DOHH2 (cell line): ENCODE data around the gene PLS3.

Source experiments
- H3F3A ChIP-seq: fragments of 200-600 bp; sonication (generic), shearing (Covaris generic); 2 replicates; pipeline ENCODE4 v1.6.0; 2016; ENCODE audit warnings: antibody characterized with exemption, mild to moderate bottlenecking; ENCODE audit not compliant: control insufficient read depth, insufficient read depth
- H3K27ac ChIP-seq: fragments of 200-600 bp; sonication (generic); 2 replicates; pipeline ENCODE4 v1.5.1; 2014; ENCODE audit warnings: low read depth, mild to moderate bottlenecking, low read length, moderate library complexity
- H3K27me3 ChIP-seq: fragments of 200-600 bp; sonication (generic); 2 replicates; pipeline ENCODE4 v1.6.1; 2014; ENCODE audit warnings: mild to moderate bottlenecking, low read length, mixed read lengths; ENCODE audit not compliant: control insufficient read depth
- H3K36me3 ChIP-seq: fragments of 200-600 bp; sonication (generic); 2 replicates; pipeline ENCODE4 v1.6.1; 2014; ENCODE audit warnings: mild to moderate bottlenecking, low read length, moderate library complexity, mixed read lengths; ENCODE audit not compliant: control insufficient read depth
- H3K4me1 ChIP-seq: fragments of 200-600 bp; sonication (generic); 2 replicates; pipeline ENCODE4 v1.6.1; 2014; ENCODE audit warnings: mild to moderate bottlenecking, low read length, mixed read lengths; ENCODE audit not compliant: control insufficient read depth
- H3K4me2 ChIP-seq: fragments of 200-600 bp; sonication (generic); 2 replicates; pipeline ENCODE4 v1.6.0; 2014; ENCODE audit warnings: mild to moderate bottlenecking, low read length, moderate library complexity
- H3K4me3 ChIP-seq: fragments of 200-600 bp; sonication (generic); 2 replicates; pipeline ENCODE4 v1.5.1; 2014; ENCODE audit warnings: mild to moderate bottlenecking, low read length, mixed read lengths
- H3K79me2 ChIP-seq: fragments of 200-600 bp; sonication (generic); 2 replicates; pipeline ENCODE4 v1.6.1; 2014; ENCODE audit warnings: mild to moderate bottlenecking, low read length, mixed read lengths; ENCODE audit not compliant: control insufficient read depth
- H3K9me2 ChIP-seq: fragments of 200-600 bp; sonication (generic); replicated peaks from 2 replicates; pipeline ENCODE4 v1.6.1; 2014; ENCODE audit warnings: mild to moderate bottlenecking, low read length, mixed read lengths; ENCODE audit not compliant: control insufficient read depth
- H3K9me3 ChIP-seq: fragments of 200-600 bp; sonication (generic); 2 replicates; pipeline ENCODE4 v1.6.1; 2014; ENCODE audit warnings: antibody characterized with exemption, low read length, mixed read lengths; ENCODE audit not compliant: control insufficient read depth, insufficient read depth
- H4K20me1 ChIP-seq: fragments of 200-600 bp; sonication (generic); 2 replicates; pipeline ENCODE4 v1.6.0; 2014; ENCODE audit warnings: low read depth, mild to moderate bottlenecking, antibody characterized with exemption, low read length, moderate library complexity; ENCODE audit not compliant: control insufficient read depth, insufficient read depth
- EZH2phosphoT487 ChIP-seq: fragments of 200-600 bp; sonication (generic); IDR thresholded peaks from 2 replicates; pipeline ENCODE4 v1.6.1; 2017; ENCODE audit warnings: borderline replicate concordance, mild to moderate bottlenecking, antibody characterized with exemption, low read length, moderate library complexity, mixed read lengths
- TF ChIP-seq, protein P1 (sequence below): fragments of 200-600 bp; sonication (generic); IDR thresholded peaks from one replicate; pipeline ENCODE4 v1.5.1; 2014; ENCODE audit warnings: antibody characterized with exemption, mild to moderate bottlenecking, low read depth, low read length; ENCODE audit not compliant: poor library complexity, severe bottlenecking

PLS3 gene

DNA sequence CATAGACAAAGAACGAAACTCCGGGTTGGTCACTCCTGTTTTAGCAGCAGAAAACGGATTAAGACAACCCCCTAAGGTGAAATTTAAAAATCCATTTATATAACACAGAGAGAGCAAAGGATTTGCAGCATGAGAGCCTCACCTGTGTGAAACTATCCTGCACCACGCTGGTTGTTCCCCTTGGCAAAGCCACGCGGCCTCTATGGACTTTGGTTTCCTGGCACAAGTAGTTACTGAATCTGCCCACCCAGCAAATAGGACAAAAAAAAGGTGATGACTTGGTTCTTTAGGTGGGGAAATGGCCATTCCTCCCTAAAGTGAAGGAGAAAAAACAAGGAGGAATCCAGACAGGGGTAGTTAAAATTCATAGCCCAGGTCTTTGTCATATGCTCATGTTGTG lies 133.1 kb downstream of the PLS3 start:
- Histone ChIP-seq H3K27ac (no peak overlapping the region), H4K20me1 (no peaks in the 10 kb centered on the region), H3K4me2 (no peak overlapping the region), H3K27me3 (no peaks in the 10 kb centered on the region), H3K4me3 (no peak overlapping the region), H3K4me1 (no peaks in the 10 kb centered on the region), H3K9me2 (no peaks in the 10 kb centered on the region), H3K79me2 (no peaks in the 10 kb centered on the region), H3K36me3 (no peaks in the 10 kb centered on the region), H3K9me3 (no peaks in the 10 kb centered on the region), H3F3A (no peaks in the 10 kb centered on the region)
- TF ChIP-seq, protein P1, sequence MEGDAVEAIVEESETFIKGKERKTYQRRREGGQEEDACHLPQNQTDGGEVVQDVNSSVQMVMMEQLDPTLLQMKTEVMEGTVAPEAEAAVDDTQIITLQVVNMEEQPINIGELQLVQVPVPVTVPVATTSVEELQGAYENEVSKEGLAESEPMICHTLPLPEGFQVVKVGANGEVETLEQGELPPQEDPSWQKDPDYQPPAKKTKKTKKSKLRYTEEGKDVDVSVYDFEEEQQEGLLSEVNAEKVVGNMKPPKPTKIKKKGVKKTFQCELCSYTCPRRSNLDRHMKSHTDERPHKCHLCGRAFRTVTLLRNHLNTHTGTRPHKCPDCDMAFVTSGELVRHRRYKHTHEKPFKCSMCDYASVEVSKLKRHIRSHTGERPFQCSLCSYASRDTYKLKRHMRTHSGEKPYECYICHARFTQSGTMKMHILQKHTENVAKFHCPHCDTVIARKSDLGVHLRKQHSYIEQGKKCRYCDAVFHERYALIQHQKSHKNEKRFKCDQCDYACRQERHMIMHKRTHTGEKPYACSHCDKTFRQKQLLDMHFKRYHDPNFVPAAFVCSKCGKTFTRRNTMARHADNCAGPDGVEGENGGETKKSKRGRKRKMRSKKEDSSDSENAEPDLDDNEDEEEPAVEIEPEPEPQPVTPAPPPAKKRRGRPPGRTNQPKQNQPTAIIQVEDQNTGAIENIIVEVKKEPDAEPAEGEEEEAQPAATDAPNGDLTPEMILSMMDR = no peak
- TF ChIP-seq EZH2phosphoT487 = no peak

DNA sequence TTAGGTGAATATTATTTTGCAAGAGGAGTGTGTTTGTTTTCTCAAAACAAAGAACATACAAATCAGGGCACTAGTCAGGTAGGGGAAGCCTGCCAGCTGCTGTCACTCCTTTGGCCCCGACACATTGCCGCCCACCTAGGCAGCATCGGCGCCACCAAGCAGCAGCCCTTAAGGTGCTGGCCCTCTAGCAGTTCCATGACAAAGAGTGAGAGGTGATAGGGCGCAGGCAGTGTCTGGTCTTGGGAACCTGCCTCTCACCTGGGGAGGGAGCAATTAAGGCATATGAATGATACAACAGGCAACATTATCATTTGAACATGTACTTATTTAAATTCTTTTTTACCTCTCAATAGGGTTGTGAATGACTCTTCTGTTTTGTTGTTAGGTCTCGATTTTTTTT lies 135.1 kb downstream of the PLS3 start:
- no peaks in the 10 kb centered on the region for H4K20me1 ChIP-seq
- no peaks in the 10 kb centered on the region for H3K4me1 ChIP-seq
- TF ChIP-seq, protein P1 = no peak
- no peak for TF ChIP-seq EZH2phosphoT487
- no peaks in the 10 kb centered on the region for H3F3A ChIP-seq
- no peaks in the 10 kb centered on the region for H3K79me2 ChIP-seq
- H3K4me3 ChIP-seq = no peak overlapping the region
- H3K27me3 ChIP-seq = no peaks in the 10 kb centered on the region
- H3K36me3 ChIP-seq = no peaks in the 10 kb centered on the region
- no peak overlapping the region for H3K4me2 ChIP-seq
- H3K27ac ChIP-seq = no peak overlapping the region
- H3K9me2 ChIP-seq = no peaks in the 10 kb centered on the region
- no peaks in the 10 kb centered on the region for H3K9me3 ChIP-seq

DNA sequence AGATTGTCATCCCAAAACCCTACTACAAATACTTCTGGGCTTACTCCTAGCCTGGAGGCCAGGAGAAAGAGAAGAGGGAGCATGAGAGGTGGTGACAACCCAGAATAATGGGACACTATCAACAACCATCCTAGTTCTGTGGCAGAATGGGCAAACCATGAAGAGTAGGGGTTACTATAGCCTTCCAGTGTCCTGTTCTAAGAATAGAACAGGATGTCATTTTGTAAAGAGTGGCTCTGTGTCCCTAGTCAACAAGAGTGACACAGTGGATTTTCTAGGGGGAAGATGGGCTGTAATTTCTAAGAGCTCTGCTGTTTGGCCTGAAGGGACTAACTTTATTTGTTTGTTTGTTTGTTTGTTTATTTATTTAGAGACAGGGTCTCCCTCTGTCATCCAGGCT lies 136.0 kb downstream of the PLS3 start:
- Histone ChIP-seq H3K27ac (no peak overlapping the region), H3K4me3 (no peak overlapping the region), H3K79me2 (no peaks in the 10 kb centered on the region), H3K9me2 (no peaks in the 10 kb centered on the region), H3K4me2 (no peak overlapping the region), H3K4me1 (no peaks in the 10 kb centered on the region), H3F3A (no peaks in the 10 kb centered on the region), H3K9me3 (no peaks in the 10 kb centered on the region), H3K27me3 (no peaks in the 10 kb centered on the region), H3K36me3 (no peaks in the 10 kb centered on the region), H4K20me1 (no peaks in the 10 kb centered on the region)
- TF ChIP-seq, protein P1 = no peak
- no peak for TF ChIP-seq EZH2phosphoT487

DNA sequence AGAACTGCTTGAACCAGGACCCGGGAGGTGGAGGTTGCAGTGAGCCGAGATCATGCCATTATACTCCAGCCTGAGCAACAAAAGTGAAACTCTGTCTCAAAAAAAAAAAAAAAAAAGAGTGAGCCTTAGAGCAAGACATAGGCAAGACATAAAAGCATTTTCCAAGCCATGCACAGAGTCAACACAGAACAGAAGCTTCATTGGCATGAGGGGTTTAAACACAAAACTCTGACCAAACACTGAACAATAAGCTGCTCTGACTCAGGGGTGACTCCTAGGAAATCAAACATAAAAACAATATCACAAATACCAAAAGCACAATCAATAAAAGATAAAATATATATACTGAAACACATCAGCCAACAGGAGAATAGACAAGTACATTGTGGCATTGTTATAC lies 136.8 kb downstream of the PLS3 start:
- Histone ChIP-seq H3K36me3 (no peaks in the 10 kb centered on the region), H3K4me2 (no peak overlapping the region), H3K4me1 (no peaks in the 10 kb centered on the region), H3K9me3 (no peaks in the 10 kb centered on the region), H3K4me3 (no peak overlapping the region), H3K27ac (no peak overlapping the region), H4K20me1 (no peaks in the 10 kb centered on the region), H3K79me2 (no peaks in the 10 kb centered on the region), H3K27me3 (no peaks in the 10 kb centered on the region), H3F3A (no peaks in the 10 kb centered on the region), H3K9me2 (no peaks in the 10 kb centered on the region)
- no peak for TF ChIP-seq EZH2phosphoT487
- TF ChIP-seq, protein P1 = no peak
